H1 (cell line): ENCODE measurements around the gene ACTR5. TPM values are rescaled to one million over a fixed set of nuclear protein-coding genes. Genes with fewer than 3 reads are reported as not detected.
A peak's percentile ranks its signal among the peaks of the same experiment; 100 is the strongest.

ENCODE experiments used
- BACH1 ChIP-seq: IDR thresholded peaks from 2 replicates; pipeline ENCODE4 v1.6.1; 2012; ENCODE audit warnings: low read length, improper control_type of control experiment
- CREB1 ChIP-seq: IDR thresholded peaks from 2 replicates; pipeline ENCODE4 v1.6.1; 2012; ENCODE audit warnings: inconsistent platforms
- KDM1A ChIP-seq: fragments of 200-600, 300-600 bp; sonication (generic); IDR thresholded peaks from 2 replicates; pipeline ENCODE4 v1.7.1; 2016; ENCODE audit warnings: mild to moderate bottlenecking, low read length, borderline replicate concordance
- POLR2A ChIP-seq, 2 experiments: IDR thresholded peaks; 1 replicate in 1 of 2; 2 replicates in 1 of 2; pipeline ENCODE4 v1.6.1; 2011; ENCODE audit warnings: low read depth in 2 of 2, low read length in 2 of 2, mild to moderate bottlenecking in 2 of 2; ENCODE audit errors: control extremely low read depth in 1 of 2
- SP1 ChIP-seq: IDR thresholded peaks from 2 replicates; pipeline ENCODE4 v1.6.1; 2011; ENCODE audit warnings: low read depth, low read length
- SP4 ChIP-seq: IDR thresholded peaks from 2 replicates; pipeline ENCODE4 v1.6.1; 2012; ENCODE audit warnings: low read length, inconsistent platforms
- ZNF274 ChIP-seq: IDR thresholded peaks from 2 replicates; pipeline ENCODE4 v1.7.0; 2012; ENCODE audit warnings: low read length, borderline replicate concordance; ENCODE audit errors: extremely low read depth
- polyA plus RNA-seq, 7 experiments: library from polyadenylated mRNA; depleted of rRNA in 3 of 7; stranded (reverse) in 5 of 7; unstranded in 2 of 7; fragments of >200 nt in 5 of 7; fragments of 200-250 nt in 2 of 7; gene quantifications; 1 replicate in 5 of 7; 2 replicates in 1 of 7; 4 replicates in 1 of 7; pipeline versions ENCODE4 v1.2.1 to v1.2.3, GENCODE V29; 2011 to 2013; ENCODE audit warnings: missing spikeins in 2 of 7, mixed read lengths in 2 of 7
- total RNA-seq: library from RNA; stranded (reverse); fragmentation: NEBNext Ultra II Directional; extraction: Animal tissue kit (Norgen Biotek cat#: 25700); gene quantifications from 2 replicates; pipeline ENCODE4 v1.2.1, GENCODE V29; 2021
- TF ChIP-seq, protein P1 (sequence below): fragments of 300-600 bp; sonication (generic); IDR thresholded peaks from 2 replicates; pipeline ENCODE4 v1.7.1; 2012; ENCODE audit warnings: low read length, moderate library complexity, mild to moderate bottlenecking, inconsistent platforms; ENCODE audit not compliant: insufficient replicate concordance
- TF ChIP-seq, protein P2 (sequence below): IDR thresholded peaks from 2 replicates; pipeline ENCODE4 v1.6.1; 2012; ENCODE audit warnings: inconsistent platforms

ACTR5 gene
- total and polyA plus RNA-seq, 2 of the 8 experiments (the other 6 are each of a cell fraction or from before 2014, with no cell fraction given) = 10.4 to 14.4 TPM

GRCh38 chr20:38804682-38805501 is 56.6 kb downstream of the ACTR5 start (continued):
- TF ChIP-seq, protein P1, sequence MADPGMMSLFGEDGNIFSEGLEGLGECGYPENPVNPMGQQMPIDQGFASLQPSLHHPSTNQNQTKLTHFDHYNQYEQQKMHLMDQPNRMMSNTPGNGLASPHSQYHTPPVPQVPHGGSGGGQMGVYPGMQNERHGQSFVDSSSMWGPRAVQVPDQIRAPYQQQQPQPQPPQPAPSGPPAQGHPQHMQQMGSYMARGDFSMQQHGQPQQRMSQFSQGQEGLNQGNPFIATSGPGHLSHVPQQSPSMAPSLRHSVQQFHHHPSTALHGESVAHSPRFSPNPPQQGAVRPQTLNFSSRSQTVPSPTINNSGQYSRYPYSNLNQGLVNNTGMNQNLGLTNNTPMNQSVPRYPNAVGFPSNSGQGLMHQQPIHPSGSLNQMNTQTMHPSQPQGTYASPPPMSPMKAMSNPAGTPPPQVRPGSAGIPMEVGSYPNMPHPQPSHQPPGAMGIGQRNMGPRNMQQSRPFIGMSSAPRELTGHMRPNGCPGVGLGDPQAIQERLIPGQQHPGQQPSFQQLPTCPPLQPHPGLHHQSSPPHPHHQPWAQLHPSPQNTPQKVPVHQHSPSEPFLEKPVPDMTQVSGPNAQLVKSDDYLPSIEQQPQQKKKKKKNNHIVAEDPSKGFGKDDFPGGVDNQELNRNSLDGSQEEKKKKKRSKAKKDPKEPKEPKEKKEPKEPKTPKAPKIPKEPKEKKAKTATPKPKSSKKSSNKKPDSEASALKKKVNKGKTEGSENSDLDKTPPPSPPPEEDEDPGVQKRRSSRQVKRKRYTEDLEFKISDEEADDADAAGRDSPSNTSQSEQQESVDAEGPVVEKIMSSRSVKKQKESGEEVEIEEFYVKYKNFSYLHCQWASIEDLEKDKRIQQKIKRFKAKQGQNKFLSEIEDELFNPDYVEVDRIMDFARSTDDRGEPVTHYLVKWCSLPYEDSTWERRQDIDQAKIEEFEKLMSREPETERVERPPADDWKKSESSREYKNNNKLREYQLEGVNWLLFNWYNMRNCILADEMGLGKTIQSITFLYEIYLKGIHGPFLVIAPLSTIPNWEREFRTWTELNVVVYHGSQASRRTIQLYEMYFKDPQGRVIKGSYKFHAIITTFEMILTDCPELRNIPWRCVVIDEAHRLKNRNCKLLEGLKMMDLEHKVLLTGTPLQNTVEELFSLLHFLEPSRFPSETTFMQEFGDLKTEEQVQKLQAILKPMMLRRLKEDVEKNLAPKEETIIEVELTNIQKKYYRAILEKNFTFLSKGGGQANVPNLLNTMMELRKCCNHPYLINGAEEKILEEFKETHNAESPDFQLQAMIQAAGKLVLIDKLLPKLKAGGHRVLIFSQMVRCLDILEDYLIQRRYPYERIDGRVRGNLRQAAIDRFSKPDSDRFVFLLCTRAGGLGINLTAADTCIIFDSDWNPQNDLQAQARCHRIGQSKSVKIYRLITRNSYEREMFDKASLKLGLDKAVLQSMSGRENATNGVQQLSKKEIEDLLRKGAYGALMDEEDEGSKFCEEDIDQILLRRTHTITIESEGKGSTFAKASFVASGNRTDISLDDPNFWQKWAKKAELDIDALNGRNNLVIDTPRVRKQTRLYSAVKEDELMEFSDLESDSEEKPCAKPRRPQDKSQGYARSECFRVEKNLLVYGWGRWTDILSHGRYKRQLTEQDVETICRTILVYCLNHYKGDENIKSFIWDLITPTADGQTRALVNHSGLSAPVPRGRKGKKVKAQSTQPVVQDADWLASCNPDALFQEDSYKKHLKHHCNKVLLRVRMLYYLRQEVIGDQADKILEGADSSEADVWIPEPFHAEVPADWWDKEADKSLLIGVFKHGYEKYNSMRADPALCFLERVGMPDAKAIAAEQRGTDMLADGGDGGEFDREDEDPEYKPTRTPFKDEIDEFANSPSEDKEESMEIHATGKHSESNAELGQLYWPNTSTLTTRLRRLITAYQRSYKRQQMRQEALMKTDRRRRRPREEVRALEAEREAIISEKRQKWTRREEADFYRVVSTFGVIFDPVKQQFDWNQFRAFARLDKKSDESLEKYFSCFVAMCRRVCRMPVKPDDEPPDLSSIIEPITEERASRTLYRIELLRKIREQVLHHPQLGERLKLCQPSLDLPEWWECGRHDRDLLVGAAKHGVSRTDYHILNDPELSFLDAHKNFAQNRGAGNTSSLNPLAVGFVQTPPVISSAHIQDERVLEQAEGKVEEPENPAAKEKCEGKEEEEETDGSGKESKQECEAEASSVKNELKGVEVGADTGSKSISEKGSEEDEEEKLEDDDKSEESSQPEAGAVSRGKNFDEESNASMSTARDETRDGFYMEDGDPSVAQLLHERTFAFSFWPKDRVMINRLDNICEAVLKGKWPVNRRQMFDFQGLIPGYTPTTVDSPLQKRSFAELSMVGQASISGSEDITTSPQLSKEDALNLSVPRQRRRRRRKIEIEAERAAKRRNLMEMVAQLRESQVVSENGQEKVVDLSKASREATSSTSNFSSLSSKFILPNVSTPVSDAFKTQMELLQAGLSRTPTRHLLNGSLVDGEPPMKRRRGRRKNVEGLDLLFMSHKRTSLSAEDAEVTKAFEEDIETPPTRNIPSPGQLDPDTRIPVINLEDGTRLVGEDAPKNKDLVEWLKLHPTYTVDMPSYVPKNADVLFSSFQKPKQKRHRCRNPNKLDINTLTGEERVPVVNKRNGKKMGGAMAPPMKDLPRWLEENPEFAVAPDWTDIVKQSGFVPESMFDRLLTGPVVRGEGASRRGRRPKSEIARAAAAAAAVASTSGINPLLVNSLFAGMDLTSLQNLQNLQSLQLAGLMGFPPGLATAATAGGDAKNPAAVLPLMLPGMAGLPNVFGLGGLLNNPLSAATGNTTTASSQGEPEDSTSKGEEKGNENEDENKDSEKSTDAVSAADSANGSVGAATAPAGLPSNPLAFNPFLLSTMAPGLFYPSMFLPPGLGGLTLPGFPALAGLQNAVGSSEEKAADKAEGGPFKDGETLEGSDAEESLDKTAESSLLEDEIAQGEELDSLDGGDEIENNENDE = peak; percentile 74
- TF ChIP-seq SP1 = peak; percentile 72; the same call in 1 of the 2 replicates
- TF ChIP-seq, protein P2, sequence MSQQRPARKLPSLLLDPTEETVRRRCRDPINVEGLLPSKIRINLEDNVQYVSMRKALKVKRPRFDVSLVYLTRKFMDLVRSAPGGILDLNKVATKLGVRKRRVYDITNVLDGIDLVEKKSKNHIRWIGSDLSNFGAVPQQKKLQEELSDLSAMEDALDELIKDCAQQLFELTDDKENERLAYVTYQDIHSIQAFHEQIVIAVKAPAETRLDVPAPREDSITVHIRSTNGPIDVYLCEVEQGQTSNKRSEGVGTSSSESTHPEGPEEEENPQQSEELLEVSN = no peak
- no peak for TF ChIP-seq ZNF274
- 0 out of 2 replicates have a peak, but pooled peaks have one; percentile 16 for TF ChIP-seq CREB1
- TF ChIP-seq KDM1A = peak; percentile 94
- peak; percentile 32; the same call in 1 of the 2 replicates for TF ChIP-seq SP4
- TF ChIP-seq BACH1 = no peak
- TF ChIP-seq POLR2A (IDR thresholded peaks at IDR 0.05; ENCODE audit: control extremely low read depth in 1 of 2, low read depth in 2 of 2, low read length in 2 of 2) = no peak; a peak in 1 of 3 replicates
